Activated effector memory CD4-positive, alpha-beta T cell treated with anti-CD3 and anti-CD28 coated beads, Interleukin-2, amount 50 U/mL, for 16 hours (primary cell): ENCODE results near the gene DYNLRB1.
"Not testable (repeated sequence)": the region's sequence is repeated elsewhere in the genome, so short reads cannot be mapped to it uniquely, and the experiment has no call there.

ENCODE experiments used
- DNase-seq: peaks from one replicate; pipeline ENCODE4 v3.0.0-alpha.2; 2020

The DYNLRB1 gene

GRCh38 chr20:34512266-34512954 lies 3.8 kb upstream of the DYNLRB1 start:
- DNase-seq: no peak

DNA sequence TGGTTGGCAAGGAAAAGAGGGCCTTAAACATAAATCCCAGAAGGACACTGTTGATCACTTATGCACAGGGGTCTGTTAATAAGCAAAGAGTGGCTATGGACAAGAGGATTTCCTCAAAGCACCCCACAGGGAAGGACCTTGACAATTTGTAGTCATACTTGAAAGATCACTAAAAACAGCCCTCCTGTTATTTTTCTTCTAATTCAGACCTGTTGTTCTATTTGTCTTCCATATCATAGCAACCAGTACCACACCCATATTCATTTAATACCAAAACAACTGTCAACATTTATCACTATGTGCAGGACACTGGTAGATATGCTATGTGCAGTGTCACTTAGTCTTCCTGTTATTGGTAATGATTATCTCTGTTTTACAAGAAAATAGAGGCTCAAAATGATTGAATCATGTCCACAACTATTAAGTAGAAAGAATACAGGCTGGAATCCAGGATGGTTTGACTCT lies 3.2 kb upstream of the DYNLRB1 start:
- no peak for DNase-seq

DNA sequence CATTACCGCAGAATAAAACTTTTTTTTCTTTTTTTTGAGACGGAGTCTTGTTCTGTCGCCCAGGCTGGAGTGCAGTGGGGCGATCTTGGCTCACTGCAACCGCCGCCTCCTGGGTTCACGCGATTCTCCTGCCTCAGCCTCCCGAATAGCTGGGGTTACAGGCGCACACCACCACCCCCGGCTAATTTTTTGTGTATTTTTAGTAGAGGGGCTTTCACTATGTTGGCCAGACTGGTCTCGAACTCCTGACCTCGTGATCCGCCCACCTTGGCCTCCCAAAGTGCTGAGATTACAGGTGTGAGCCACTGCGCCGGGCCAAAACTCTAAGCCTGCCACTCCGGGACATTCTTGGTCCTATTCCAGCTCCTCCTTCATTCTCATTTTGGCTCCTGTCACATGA lies 2.2 kb upstream of the DYNLRB1 start:
- not testable (repeated sequence) for DNase-seq

- no peak for DNase-seq
Observed at GRCh38 chr20:34514897-34515483, 1.2 kb upstream of the DYNLRB1 start.

GRCh38 chr20:34515484-34516246 lies 557 bp upstream of the DYNLRB1 start:
- DNase-seq: peak; percentile 92

DNA sequence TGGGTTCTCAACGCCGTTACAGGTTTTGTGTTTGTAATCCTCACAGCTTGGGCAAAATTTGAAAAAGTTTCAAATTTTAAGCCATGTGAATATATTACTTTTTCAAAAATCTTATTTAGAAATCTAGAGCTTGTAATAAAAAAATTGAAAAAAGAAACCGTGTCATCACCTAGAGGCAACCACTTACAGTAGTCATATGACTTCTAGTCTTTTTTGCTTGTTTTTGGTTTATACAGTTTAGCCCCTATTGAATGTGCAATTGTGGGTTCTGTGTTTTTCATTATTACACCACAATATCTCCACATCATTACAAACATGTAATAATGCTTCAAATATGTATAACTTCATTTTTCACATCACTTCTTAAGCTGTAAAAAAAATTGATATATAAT lies 888 bp downstream of the DYNLRB1 start:
- no peak for DNase-seq

- DNase-seq: not testable (repeated sequence)
Observed at GRCh38 chr20:34518863-34519262, 2.6 kb downstream of the DYNLRB1 start.

DNA sequence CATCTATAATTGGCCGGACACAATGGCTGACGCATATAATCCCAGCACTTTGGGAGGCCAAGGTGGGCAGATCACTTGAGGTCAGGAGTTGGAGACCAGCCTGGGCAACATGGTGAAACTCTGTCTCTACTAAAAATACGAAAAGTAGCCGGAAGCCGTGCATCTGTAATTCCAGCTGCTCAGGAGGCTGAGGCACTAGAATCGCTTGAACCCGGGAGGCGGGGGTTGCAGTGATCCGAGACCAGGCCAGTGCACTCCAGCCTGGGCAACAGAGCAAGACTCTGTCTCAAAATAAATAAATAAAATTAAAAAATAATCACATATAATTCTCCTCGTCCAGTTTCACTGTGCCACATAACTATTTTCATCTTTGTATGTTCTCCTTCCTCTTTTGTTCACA lies 3.6 kb downstream of the DYNLRB1 start:
- not testable (repeated sequence) for DNase-seq

GRCh38 chr20:34522969-34523871 lies 7.0 kb downstream of the DYNLRB1 start:
- DNase-seq: peak; percentile 80

DNA sequence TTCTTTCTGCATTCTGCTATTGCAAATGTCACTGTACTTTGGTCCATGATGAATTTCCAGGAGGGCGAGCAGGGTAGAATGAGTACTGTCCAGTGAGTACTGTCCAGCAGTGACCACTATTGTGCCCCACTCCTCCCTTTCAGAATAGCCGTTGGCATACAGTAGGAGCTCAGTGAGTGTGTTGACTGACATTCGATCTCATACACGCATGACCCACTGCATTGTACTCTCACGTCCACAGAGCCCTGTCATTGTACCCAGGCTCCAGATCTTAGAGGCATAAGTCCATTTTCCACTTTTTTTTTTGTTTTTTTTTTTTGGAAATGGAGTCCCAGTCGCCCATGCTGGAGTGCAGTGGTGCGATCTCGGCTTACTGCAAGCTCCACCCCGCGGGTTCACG lies 8.2 kb downstream of the DYNLRB1 start:
- peak; percentile 39 for DNase-seq

GRCh38 chr20:34525342-34525708 lies 9.1 kb downstream of the DYNLRB1 start:
- no peak for DNase-seq

- peak; percentile 41 for DNase-seq
Observed at GRCh38 chr20:34525709-34526416, 9.6 kb downstream of the DYNLRB1 start.

- DNase-seq: no peak
Observed at GRCh38 chr20:34526466-34526865, 10.2 kb downstream of the DYNLRB1 start.

GRCh38 chr20:34527016-34527415 lies 10.8 kb downstream of the DYNLRB1 start:
- DNase-seq: peak; percentile 39

DNA sequence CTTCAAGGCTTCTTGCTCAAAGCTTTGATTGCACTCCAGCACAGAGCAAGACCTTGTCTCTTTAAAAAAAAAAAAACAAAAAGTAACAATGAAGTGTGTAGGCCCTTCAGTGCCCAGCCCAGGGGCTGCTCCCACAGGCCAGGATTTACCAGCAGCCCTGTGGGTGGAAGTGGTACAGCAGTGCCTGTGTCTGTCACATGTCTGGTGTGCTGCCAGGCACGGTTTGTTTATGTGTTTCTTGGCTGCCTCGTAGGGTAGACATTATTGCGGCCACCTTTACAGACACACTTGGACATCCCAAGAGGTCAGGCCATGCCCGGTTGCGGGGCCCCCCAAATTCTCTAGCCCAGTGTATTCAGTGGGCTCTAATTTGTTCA lies 12.7 kb downstream of the DYNLRB1 start:
- DNase-seq: peak; percentile 57

GRCh38 chr20:34529742-34530141 lies 13.5 kb downstream of the DYNLRB1 start:
- DNase-seq: peak; percentile 17

DNA sequence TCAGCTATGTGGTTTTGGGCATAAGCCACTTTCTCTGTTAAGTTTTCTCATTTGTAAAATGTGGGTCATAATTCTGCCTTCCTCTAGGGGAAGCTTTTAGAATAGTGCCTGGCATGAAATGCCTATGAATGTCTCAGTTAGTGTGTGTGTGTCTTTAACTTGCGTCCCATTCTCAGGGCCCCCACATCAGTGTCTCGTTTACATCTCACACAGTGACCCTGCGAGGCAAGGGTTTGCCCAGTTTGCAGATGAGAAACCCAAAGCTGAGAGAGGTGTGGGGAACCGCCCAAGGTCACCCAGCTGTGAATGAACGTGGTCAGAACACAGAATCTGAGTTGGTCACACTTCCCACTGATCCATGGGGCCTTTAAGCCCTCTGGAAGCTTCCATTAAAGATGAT lies 14.1 kb downstream of the DYNLRB1 start:
- DNase-seq: peak; percentile 50

DNA sequence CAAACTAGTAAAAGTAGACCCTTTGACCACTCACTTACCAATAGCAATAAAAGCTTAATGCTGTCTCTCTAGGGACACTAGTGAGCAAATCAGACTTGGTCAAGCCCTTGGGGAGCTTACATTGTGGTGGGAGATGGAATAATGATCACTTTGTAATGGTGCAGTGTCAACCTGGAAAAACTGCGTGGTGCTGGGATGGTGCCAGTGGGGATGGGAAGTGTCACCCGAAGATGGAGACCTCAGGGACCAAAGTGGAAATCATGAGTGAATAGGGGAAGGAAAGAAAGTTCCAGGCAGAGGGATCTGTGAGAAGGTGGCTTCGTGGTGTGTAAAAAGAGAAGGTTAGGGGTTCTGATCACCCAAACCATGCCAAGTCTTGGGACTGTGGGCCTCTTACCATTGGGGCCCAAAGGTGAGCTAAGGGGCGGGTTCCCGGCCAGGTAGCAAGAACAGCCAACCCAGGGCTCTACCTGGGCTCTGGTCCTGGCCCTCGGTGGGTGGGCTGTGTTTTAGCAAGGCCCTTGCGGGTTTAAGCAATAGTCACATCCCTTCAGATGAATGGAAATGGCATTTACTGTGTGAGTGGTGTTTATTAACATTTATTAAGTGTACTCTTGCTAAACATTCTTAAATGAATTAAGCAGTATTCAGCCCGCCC lies 15.5 kb downstream of the DYNLRB1 start:
- DNase-seq: peak; percentile 31

DNA sequence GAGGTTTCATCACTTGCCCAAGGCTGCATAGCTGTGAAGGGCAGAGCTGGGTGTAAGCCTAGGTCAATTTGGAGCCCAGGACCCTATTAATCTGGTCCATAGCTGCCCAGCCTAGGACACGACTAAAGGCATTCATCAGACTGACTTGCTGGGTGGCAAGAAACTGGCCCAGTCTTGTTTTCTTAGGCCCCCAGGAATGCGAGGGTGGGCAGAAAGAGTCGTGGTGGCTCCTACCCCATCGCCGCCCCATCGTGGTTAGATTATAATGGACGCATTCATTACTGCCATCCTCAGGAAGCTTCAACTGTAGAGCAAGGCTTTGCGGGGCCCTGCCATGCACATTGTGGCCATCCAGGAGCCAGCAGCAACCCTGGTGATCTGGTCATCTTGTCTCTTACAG lies 16.1 kb downstream of the DYNLRB1 start:
- DNase-seq: peak; percentile 30

- DNase-seq: peak; percentile 45
Observed at GRCh38 chr20:34532756-34533155, 16.5 kb downstream of the DYNLRB1 start.

GRCh38 chr20:34534391-34535165 lies 18.4 kb downstream of the DYNLRB1 start:
- DNase-seq: peak; percentile 33
